HL-60 (cell line): ENCODE data around the gene HOXC4.
"Not testable (repeated sequence)": the region's sequence is repeated elsewhere in the genome, so short reads cannot be mapped to it uniquely, and the experiment has no call there.

Experiments used
- CTCF ChIP-seq: IDR thresholded peaks from one replicate; pipeline ENCODE4 v1.5.1; 2011; ENCODE audit warnings: low read length, control low read depth, inconsistent platforms; ENCODE audit not compliant: insufficient read depth
- GABPA ChIP-seq: IDR thresholded peaks from 2 replicates; pipeline ENCODE4 v1.6.1; 2012; ENCODE audit warnings: low read depth
- POLR2AphosphoS5 ChIP-seq: IDR thresholded peaks from 2 replicates; pipeline ENCODE4 v1.6.1; 2012; ENCODE audit warnings: low read depth
- REST ChIP-seq: IDR thresholded peaks from 2 replicates; pipeline ENCODE4 v1.6.1; 2012; ENCODE audit warnings: low read depth; ENCODE audit not compliant: insufficient replicate concordance
- SPI1 ChIP-seq: IDR thresholded peaks from 2 replicates; pipeline ENCODE4 v1.6.1; 2012; ENCODE audit warnings: low read depth, mild to moderate bottlenecking, borderline replicate concordance

- not testable (repeated sequence) for TF ChIP-seq CTCF, REST, POLR2AphosphoS5, GABPA, SPI1
Observed at GRCh38 chr12:54092943-54093342, 39.3 kb downstream of the HOXC4 start.
